Measurements from ENCODE around the gene CLIC2. TPM values are rescaled to one million over a fixed set of nuclear protein-coding genes. Genes with fewer than 3 reads are reported as not detected.

CLIC2 gene
- total and polyA plus RNA-seq, 12 donors = 4.3 to 24.2 (median 9.0) TPM

DNA sequence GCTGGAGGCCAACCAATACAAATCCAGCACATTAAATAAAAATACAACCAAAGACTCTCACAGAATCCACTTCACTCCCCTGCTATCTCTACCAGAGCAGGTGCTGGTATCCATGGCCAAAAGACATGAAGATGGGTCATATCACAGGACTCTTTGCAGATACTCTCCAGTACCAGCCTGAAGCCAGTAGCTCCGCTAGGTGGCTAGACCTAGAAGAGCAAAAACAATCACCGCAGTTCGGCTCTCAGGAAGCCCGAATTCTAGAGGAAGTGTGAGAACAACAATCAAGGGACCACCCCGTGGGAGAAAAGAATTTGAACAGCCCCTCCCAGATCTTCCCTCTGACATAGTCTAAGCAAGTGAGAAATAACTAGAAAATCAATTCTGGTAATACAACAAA is 20.2 kb downstream of the CLIC2 start:
- Histone ChIP-seq H3K27me3 (no peaks in the 10 kb centered on the region), H3K27ac (no peak overlapping the region), H3K9me3 (peaks cover 0 to 32% (median 4%) of the 10 kb centered on the region in 11 donors), H3K4me1 (no peaks in the 10 kb centered on the region), H3K36me3 (no peaks in the 10 kb centered on the region), H3K4me3 (no peak overlapping the region)
- TF ChIP-seq, protein P1, sequence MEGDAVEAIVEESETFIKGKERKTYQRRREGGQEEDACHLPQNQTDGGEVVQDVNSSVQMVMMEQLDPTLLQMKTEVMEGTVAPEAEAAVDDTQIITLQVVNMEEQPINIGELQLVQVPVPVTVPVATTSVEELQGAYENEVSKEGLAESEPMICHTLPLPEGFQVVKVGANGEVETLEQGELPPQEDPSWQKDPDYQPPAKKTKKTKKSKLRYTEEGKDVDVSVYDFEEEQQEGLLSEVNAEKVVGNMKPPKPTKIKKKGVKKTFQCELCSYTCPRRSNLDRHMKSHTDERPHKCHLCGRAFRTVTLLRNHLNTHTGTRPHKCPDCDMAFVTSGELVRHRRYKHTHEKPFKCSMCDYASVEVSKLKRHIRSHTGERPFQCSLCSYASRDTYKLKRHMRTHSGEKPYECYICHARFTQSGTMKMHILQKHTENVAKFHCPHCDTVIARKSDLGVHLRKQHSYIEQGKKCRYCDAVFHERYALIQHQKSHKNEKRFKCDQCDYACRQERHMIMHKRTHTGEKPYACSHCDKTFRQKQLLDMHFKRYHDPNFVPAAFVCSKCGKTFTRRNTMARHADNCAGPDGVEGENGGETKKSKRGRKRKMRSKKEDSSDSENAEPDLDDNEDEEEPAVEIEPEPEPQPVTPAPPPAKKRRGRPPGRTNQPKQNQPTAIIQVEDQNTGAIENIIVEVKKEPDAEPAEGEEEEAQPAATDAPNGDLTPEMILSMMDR (IDR thresholded peaks at IDR 0.05) = peak in 3 of 9 donors; percentile 8 to 22 (median 11)
- intact Hi-C loops (cut with DNase I) = no loop called here
- no peak for DNase-seq
- WGBS, 2 donors = 52 to 66% methylated on average over 5 of the region's 5 CpGs
- no peak for ATAC-seq

DNA sequence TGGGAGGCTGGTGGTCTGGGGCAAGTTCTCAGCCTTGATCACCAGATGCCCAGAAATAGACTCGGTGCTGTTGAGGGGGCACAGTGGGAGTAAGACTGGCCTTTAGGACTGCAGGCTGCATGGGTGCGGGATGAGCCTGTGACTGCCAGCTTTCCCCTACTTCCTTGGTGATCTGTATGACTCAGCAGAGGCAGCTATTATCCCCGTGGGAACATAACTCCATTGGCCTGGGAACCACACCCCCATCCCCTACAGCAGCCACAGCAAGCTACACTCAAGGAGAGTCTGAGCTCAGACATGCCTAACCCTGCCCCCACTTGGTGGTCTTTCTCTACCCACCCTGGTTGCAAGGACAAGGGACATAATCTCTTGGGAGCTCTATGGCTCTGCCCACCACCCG is 20.6 kb downstream of the CLIC2 start:
- 80 to 83% methylated on average over 4 of the region's 4 CpGs for WGBS, 2 donors
- intact Hi-C loops (cut with DNase I) = no loop called here
- DNase-seq (no peak), ATAC-seq (no peak)
- TF ChIP-seq, protein P1 (IDR thresholded peaks at IDR 0.05) = no peak
- Histone ChIP-seq H3K9me3 (peaks cover 0 to 30% (median 4%) of the 10 kb centered on the region in 11 donors), H3K4me1 (no peaks in the 10 kb centered on the region), H3K27ac (no peak overlapping the region), H3K4me3 (no peak overlapping the region), H3K36me3 (no peaks in the 10 kb centered on the region), H3K27me3 (no peaks in the 10 kb centered on the region)

DNA sequence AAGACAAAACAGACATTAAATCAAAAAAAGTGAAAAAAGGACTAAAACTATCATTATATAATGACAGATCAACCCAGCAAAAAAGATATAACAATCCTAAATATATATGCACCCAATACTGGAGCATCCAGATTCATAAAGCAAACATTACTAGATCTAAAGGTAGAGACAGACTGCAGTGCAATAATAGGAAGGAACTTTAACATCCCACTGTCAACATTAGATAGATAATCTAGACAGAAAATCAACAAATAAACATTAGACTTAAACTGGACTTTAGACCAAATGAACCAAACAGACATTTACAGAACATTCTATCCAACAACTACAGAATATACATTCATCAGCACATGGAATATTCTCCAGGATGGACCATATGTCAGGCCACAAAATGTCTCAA is 40.6 kb downstream of the CLIC2 start:
- Histone ChIP-seq H3K27me3 (no peaks in the 10 kb centered on the region), H3K27ac (no peak overlapping the region), H3K9me3 (peaks cover 0 to 4% (median 0%) of the 10 kb centered on the region in 11 donors), H3K4me3 (no peak overlapping the region), H3K36me3 (peaks cover 0 to 13% (median 0%) of the 10 kb centered on the region in 9 donors), H3K4me1 (peaks cover 0 to 3% (median 0%) of the 10 kb centered on the region in 9 donors)
- DNase-seq (no peak), ATAC-seq (no peak)
- intact Hi-C loops (cut with DNase I) = no loop called here
- TF ChIP-seq, protein P1 (IDR thresholded peaks at IDR 0.05) = no peak

DNA sequence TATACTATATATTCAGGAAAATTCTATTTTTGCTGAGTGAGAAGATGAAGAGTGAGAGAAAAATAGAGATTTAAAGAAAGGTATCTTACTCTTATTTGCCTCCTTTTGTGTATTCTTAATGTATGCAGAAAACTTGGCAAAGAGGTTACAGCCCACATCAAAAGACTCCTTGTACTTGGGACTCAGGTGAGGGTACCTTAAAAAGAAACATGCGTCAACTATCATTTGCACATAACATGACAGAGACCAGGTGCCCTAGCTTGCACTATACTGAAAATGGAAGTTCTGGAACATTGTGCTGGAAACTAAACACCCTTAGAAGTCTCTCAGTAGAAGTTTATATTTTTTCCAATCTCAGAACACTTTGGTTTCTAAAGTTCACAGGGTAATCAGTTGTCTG is 54.5 kb downstream of the CLIC2 start:
- ATAC-seq = no peak
- TF ChIP-seq, protein P1 (IDR thresholded peaks at IDR 0.05) = no peak
- Histone ChIP-seq H3K4me3 (no peak overlapping the region), H3K36me3 (peaks cover 0 to 41% (median 0%) of the 10 kb centered on the region in 9 donors), H3K9me3 (no peaks in the 10 kb centered on the region), H3K27me3 (no peaks in the 10 kb centered on the region), H3K27ac (no peak overlapping the region), H3K4me1 (no peaks in the 10 kb centered on the region)
- DNase-seq = no peak
- 92 to 100% methylated on average over 1 of the region's 1 CpG for WGBS, 2 donors
- intact Hi-C loops (cut with DNase I) = no loop called here

All from heart right ventricle (tissue), 16 donors.